ENCODE measurements around the gene ZDHHC12.
"Not testable (repeated sequence)": the region's sequence is repeated elsewhere in the genome, so short reads cannot be mapped to it uniquely, and the experiment has no call there.

Gene ZDHHC12

DNA sequence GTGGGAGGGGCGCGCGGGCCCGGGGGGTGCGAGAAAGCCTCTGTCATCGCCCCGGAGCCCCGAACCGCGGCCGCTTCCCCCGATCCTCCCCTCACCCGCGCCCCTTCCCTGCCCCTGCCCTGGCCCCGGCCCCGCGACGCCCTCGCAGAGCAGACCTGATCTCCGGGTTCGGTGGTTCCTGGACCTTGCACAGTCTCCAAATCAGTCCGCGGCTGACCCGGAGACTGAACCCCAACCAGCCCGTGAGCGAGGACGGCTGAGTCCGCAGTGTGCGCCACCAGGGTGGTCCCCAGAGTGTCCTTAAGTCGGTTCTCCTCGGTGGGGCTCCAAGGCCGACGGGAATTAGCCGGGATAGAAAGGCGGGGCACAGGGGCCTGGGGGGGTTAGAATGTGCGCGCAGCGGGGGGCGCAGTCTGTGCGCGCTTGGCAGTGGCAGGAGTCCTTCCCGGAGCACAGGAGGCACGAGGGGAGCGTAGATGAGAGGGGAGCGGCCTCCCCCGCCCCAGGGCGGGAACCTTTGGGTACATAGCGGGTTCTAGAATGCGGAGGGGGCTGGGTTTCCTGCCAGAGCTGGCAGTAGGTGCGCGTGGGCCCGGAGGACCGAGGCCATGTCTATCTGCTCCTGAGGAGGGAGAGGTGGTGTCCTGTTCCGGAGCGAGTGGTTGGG lies 20.8 kb downstream of the ZDHHC12 start:
- peak overlapping the region; percentile 84 for H3K9ac ChIP-seq (ENCODE audit: insufficient read length, low read depth)
- H3K9me3 ChIP-seq (ENCODE audit: insufficient read depth, low read length) = no peaks in the 10 kb centered on the region
- peaks cover 32% of the 10 kb centered on the region for H3K36me3 ChIP-seq (ENCODE audit: insufficient read depth, insufficient read length, low read length)
- TF ChIP-seq SUZ12 (IDR thresholded peaks at IDR 0.05; ENCODE audit: extremely low read depth, insufficient read depth, insufficient read length) = no peak
- no peak for TF ChIP-seq YY1 (IDR thresholded peaks at IDR 0.05; ENCODE audit: insufficient read depth, insufficient read length)
- no peak for TF ChIP-seq ZNF274 (IDR thresholded peaks at IDR 0.05; ENCODE audit: low read depth, low read length)
- no peaks in the 10 kb centered on the region for H3K27me3 ChIP-seq (ENCODE audit: insufficient read depth, insufficient read length)
- H3K4me3 ChIP-seq (ENCODE audit: insufficient read length, low read depth) = peak overlapping the region; percentile 65
- peaks cover 11% of the 10 kb centered on the region for H3K4me1 ChIP-seq (ENCODE audit: insufficient read depth, insufficient read length)
- no peak for DNase-seq (ENCODE audit: low read depth, low spot score)

GRCh38 chr9:128702445-128702948 lies 21.4 kb downstream of the ZDHHC12 start, which contains the start of gene PKN3:
Gene PKN3, plus strand, starts transcription at chr9:128702503. Its CDS starts 413 bp downstream, at chr9:128702916.
- H3K27me3 ChIP-seq (ENCODE audit: insufficient read depth, insufficient read length) = no peaks in the 10 kb centered on the region
- TF ChIP-seq YY1 (IDR thresholded peaks at IDR 0.05; ENCODE audit: insufficient read depth, insufficient read length) (no peak), ZNF274 (IDR thresholded peaks at IDR 0.05; ENCODE audit: low read depth, low read length) (no peak), SUZ12 (IDR thresholded peaks at IDR 0.05; ENCODE audit: extremely low read depth, insufficient read depth, insufficient read length) (no peak)
- H3K4me3 ChIP-seq (ENCODE audit: insufficient read length, low read depth) = peak within 1 kb of the TSS; percentile 65
- peak within 1 kb of the TSS; percentile 84 for H3K9ac ChIP-seq (ENCODE audit: insufficient read length, low read depth)
- H3K9me3 ChIP-seq (ENCODE audit: insufficient read depth, low read length) = no peaks in the 10 kb centered on the region
- H3K36me3 ChIP-seq (ENCODE audit: insufficient read depth, insufficient read length, low read length) = peaks cover 32% of the 10 kb centered on the region
- peak; percentile 87 for DNase-seq (ENCODE audit: low read depth, low spot score)
- peaks cover 11% of the 10 kb centered on the region for H3K4me1 ChIP-seq (ENCODE audit: insufficient read depth, insufficient read length)

DNA sequence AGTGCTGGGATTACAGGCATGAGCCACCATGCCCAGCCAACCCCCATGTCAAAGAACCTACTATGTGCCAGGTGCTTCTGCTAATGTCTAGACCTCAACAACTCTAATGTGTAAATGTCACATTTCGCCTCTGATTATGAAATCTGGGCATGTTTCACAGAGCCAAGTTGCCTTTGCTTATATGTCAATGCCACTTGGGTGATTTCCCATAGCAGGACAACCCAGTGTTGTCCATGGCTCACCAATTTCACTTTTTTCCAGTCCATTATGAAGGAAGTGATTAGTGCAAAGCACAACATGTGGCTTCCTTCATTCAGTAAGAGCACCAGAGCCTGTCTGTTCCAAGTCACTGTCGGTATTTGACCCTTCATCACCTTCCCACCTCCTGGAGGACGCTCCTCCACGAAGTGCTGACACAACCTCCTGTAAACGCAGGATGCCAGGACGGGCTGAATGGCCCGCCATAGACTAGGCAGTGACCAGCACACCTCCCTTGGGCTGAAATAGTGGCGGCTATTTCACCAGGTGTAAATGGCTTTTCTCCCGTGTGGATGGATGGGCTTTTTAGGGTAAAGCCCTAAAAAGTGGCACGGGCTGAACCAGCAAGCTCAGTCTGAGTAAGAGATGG lies 22.6 kb downstream of the ZDHHC12 start:
- no peaks in the 10 kb centered on the region for H3K9me3 ChIP-seq (ENCODE audit: insufficient read depth, low read length)
- H3K4me1 ChIP-seq (ENCODE audit: insufficient read depth, insufficient read length) = peaks cover 12% of the 10 kb centered on the region
- peak overlapping the region; percentile 24 for H3K9ac ChIP-seq (ENCODE audit: insufficient read length, low read depth)
- peaks cover 31% of the 10 kb centered on the region for H3K36me3 ChIP-seq (ENCODE audit: insufficient read depth, insufficient read length, low read length)
- H3K4me3 ChIP-seq (ENCODE audit: insufficient read length, low read depth) = no peak overlapping the region
- DNase-seq (ENCODE audit: low read depth, low spot score) = no peak
- H3K27me3 ChIP-seq (ENCODE audit: insufficient read depth, insufficient read length) = no peaks in the 10 kb centered on the region
- no peak for TF ChIP-seq YY1 (IDR thresholded peaks at IDR 0.05; ENCODE audit: insufficient read depth, insufficient read length)
- TF ChIP-seq ZNF274 (IDR thresholded peaks at IDR 0.05; ENCODE audit: low read depth, low read length) = no peak
- no peak for TF ChIP-seq SUZ12 (IDR thresholded peaks at IDR 0.05; ENCODE audit: extremely low read depth, insufficient read depth, insufficient read length)

GRCh38 chr9:128699096-128699795 lies 24.7 kb downstream of the ZDHHC12 start:
- H3K4me3 ChIP-seq (ENCODE audit: insufficient read length, low read depth); DNase-seq (ENCODE audit: low read depth, low spot score); H3K9ac ChIP-seq (ENCODE audit: insufficient read length, low read depth); H3K27me3 ChIP-seq (ENCODE audit: insufficient read depth, insufficient read length); H3K9me3 ChIP-seq (ENCODE audit: insufficient read depth, low read length): not testable (repeated sequence)
- Histone ChIP-seq H3K36me3 (ENCODE audit: insufficient read depth, insufficient read length, low read length) (peaks cover 29% of the 10 kb centered on the region), H3K4me1 (ENCODE audit: insufficient read depth, insufficient read length) (peaks cover 12% of the 10 kb centered on the region)

GRCh38 chr9:128696923-128697707 lies 26.8 kb downstream of the ZDHHC12 start:
- no peak overlapping the region for H3K9ac ChIP-seq (ENCODE audit: insufficient read length, low read depth)
- TF ChIP-seq ZNF274 (IDR thresholded peaks at IDR 0.05; ENCODE audit: low read depth, low read length) = no peak
- TF ChIP-seq YY1 (IDR thresholded peaks at IDR 0.05; ENCODE audit: insufficient read depth, insufficient read length) = no peak
- no peak for TF ChIP-seq SUZ12 (IDR thresholded peaks at IDR 0.05; ENCODE audit: extremely low read depth, insufficient read depth, insufficient read length)
- H3K4me3 ChIP-seq (ENCODE audit: insufficient read length, low read depth) = no peak overlapping the region
- no peak for DNase-seq (ENCODE audit: low read depth, low spot score)
- H3K9me3 ChIP-seq (ENCODE audit: insufficient read depth, low read length) = no peaks in the 10 kb centered on the region
- no peaks in the 10 kb centered on the region for H3K27me3 ChIP-seq (ENCODE audit: insufficient read depth, insufficient read length)
- H3K36me3 ChIP-seq (ENCODE audit: insufficient read depth, insufficient read length, low read length) = peaks cover 47% of the 10 kb centered on the region
- H3K4me1 ChIP-seq (ENCODE audit: insufficient read depth, insufficient read length) = peaks cover 5% of the 10 kb centered on the region

GRCh38 chr9:128694344-128694743 lies 29.6 kb downstream of the ZDHHC12 start:
- H3K36me3 ChIP-seq (ENCODE audit: insufficient read depth, insufficient read length, low read length) = peaks cover 68% of the 10 kb centered on the region
- no peaks in the 10 kb centered on the region for H3K27me3 ChIP-seq (ENCODE audit: insufficient read depth, insufficient read length)
- peaks cover 4% of the 10 kb centered on the region for H3K4me1 ChIP-seq (ENCODE audit: insufficient read depth, insufficient read length)
- TF ChIP-seq SUZ12 (IDR thresholded peaks at IDR 0.05; ENCODE audit: extremely low read depth, insufficient read depth, insufficient read length) (no peak), YY1 (IDR thresholded peaks at IDR 0.05; ENCODE audit: insufficient read depth, insufficient read length) (no peak), ZNF274 (IDR thresholded peaks at IDR 0.05; ENCODE audit: low read depth, low read length) (no peak)
- H3K9me3 ChIP-seq (ENCODE audit: insufficient read depth, low read length) = no peaks in the 10 kb centered on the region
- H3K9ac ChIP-seq (ENCODE audit: insufficient read length, low read depth) = no peak overlapping the region
- no peak for DNase-seq (ENCODE audit: low read depth, low spot score)
- no peak overlapping the region for H3K4me3 ChIP-seq (ENCODE audit: insufficient read length, low read depth)

DNA sequence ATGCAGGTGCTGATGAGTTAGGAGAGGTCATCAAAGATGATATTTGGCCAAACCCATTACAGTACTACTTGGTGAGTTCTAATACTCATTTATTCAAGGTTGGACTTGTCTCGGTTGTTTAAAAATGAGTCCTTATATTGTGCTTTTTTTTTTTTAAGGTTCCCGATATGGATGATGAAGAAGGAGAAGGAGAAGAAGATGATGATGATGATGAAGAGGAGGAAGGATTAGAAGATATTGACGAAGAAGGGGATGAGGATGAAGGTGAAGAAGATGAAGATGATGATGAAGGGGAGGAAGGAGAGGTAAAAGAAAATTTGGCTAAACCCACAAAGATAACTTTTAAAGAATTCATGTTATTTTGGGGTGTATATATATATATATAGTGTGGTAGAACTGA lies 30.2 kb downstream of the ZDHHC12 start:
- H3K27me3 ChIP-seq (ENCODE audit: insufficient read depth, insufficient read length); H3K9me3 ChIP-seq (ENCODE audit: insufficient read depth, low read length); H3K9ac ChIP-seq (ENCODE audit: insufficient read length, low read depth); DNase-seq (ENCODE audit: low read depth, low spot score); H3K4me3 ChIP-seq (ENCODE audit: insufficient read length, low read depth); H3K4me1 ChIP-seq (ENCODE audit: insufficient read depth, insufficient read length): not testable (repeated sequence)
- peaks cover 68% of the 10 kb centered on the region for H3K36me3 ChIP-seq (ENCODE audit: insufficient read depth, insufficient read length, low read length)
